ENCODE data around the gene LEMD2. TPM values are rescaled to one million over a fixed set of nuclear protein-coding genes. Genes with fewer than 3 reads are reported as not detected.

LEMD2 gene
- total and polyA plus RNA-seq, 2 donors (not counting 3 experiments of a cell fraction or from before 2014, with no cell fraction given), result 61.1 to 81.8 TPM

DNA sequence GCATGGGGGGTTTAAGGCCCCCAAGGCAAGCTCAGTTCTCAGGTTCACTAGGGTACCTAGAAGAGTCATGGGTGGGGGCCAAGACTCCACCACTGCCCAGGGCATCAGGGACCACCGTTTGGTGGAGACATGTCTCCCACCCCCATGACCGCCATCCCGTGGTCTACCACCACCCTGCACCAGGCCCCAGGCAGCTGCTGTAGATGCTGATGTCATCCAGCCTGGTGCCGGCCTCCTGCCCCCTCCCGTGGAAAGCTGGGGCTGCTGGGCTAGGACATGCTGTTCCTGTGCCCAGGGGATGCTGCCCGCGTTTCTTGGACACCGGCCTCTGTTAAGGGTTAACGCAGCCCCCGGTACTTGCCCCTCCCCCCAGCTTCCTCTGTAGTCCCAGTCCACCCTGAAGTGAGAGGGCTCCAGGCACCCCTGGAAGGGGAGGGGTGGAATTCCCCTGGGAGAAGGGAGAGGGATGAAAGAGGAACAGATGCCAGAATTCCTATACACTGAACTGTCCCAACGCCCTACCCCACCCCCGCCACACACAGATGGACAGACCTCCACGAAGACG lies 42.8 kb downstream of the LEMD2 start:
- Histone ChIP-seq H3K9me1 (replicated peaks; ENCODE audit: control insufficient read depth, extremely low read depth, insufficient read depth, low read length) (no peaks in the 10 kb centered on the region), H3K9me3 (replicated peaks; ENCODE audit: control insufficient read depth, insufficient read depth, low read length) (no peaks in the 10 kb centered on the region), H3K27ac (ENCODE audit: insufficient read depth, low read depth, low read length) (no peak overlapping the region), H3K36me3 (ENCODE audit: control insufficient read depth in 2 of 2, extremely low read depth in 1 of 2, insufficient read depth in 2 of 2, low read length in 2 of 2) (no peaks in the 10 kb centered on the region), H3K4me2 (ENCODE audit: insufficient read depth, low read length) (no peak overlapping the region), H4K20me1 (replicated peaks; ENCODE audit: control insufficient read depth, extremely low read depth, insufficient read depth, low read length) (no peaks in the 10 kb centered on the region), H3K4me1 (ENCODE audit: control insufficient read depth, extremely low read depth, insufficient read depth, low read length) (no peaks in the 10 kb centered on the region), H3K79me2 (ENCODE audit: control insufficient read depth, insufficient read depth, low read length) (no peaks in the 10 kb centered on the region), H3K4me3 (replicated peaks in 1 of 3; ENCODE audit: insufficient read depth in 1 of 3, low read depth in 1 of 3, low read length in 3 of 3) (no peak overlapping the region), H3K27me3 (ENCODE audit: control insufficient read depth in 2 of 2, insufficient read depth in 2 of 2, low read length in 2 of 2) (peaks cover 4 to 9% of the 10 kb centered on the region in 2 experiments), H3K9ac (replicated peaks; ENCODE audit: extremely low read depth, insufficient read depth, low read length) (no peak overlapping the region), H2AFZ (ENCODE audit: low read depth, low read length) (no peak overlapping the region)
- CTCF ChIA-PET, result interaction anchor here (1.2 to 7.7 kb wide), 10 partner anchors 16 to 409 kb away, joined by 3 to 122 read pairs (median 7); partner anchors contain the start of gene UQCC2
- dilution Hi-C loops (cut with MboI; ENCODE audit: extremely low pct_ligation_motif_present, low sequenced_read_pairs) (no loop called here), intact Hi-C loops (cut with micrococcal nuclease) (no loop called here)
- DNase-seq (ENCODE audit: low read depth, low spot score), result no peak
- BruUV-seq (replicated peaks), result no TSS peak
- no peak for FAIRE-seq
- TF ChIP-seq EZH2 (IDR thresholded peaks at IDR 0.05; ENCODE audit: borderline replicate concordance, low read depth, low read length, severe bottlenecking) (no peak), GATA2 (IDR thresholded peaks at IDR 0.05; ENCODE audit: insufficient read depth, insufficient read length, low read depth, low read length) (no peak), MYC (IDR thresholded peaks at IDR 0.05; ENCODE audit: low read depth, low read length) (no peak), FOS (IDR thresholded peaks at IDR 0.05; ENCODE audit: borderline replicate concordance, insufficient read depth, low read length) (no peak), POLR2AphosphoS5 (IDR thresholded peaks at IDR 0.05; ENCODE audit: insufficient read depth, low read depth, low read length) (no peak), POLR2A (IDR thresholded peaks at IDR 0.05; ENCODE audit: low read depth, low read length) (no peak), JUN (IDR thresholded peaks at IDR 0.05; ENCODE audit: borderline replicate concordance, insufficient read depth, insufficient read length, low read depth) (no peak)
- TF ChIP-seq, protein P1, sequence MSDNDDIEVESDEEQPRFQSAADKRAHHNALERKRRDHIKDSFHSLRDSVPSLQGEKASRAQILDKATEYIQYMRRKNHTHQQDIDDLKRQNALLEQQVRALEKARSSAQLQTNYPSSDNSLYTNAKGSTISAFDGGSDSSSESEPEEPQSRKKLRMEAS (IDR thresholded peaks at IDR 0.05; ENCODE audit: insufficient read depth, insufficient read length), result no peak
- TF ChIP-seq, protein P2, sequence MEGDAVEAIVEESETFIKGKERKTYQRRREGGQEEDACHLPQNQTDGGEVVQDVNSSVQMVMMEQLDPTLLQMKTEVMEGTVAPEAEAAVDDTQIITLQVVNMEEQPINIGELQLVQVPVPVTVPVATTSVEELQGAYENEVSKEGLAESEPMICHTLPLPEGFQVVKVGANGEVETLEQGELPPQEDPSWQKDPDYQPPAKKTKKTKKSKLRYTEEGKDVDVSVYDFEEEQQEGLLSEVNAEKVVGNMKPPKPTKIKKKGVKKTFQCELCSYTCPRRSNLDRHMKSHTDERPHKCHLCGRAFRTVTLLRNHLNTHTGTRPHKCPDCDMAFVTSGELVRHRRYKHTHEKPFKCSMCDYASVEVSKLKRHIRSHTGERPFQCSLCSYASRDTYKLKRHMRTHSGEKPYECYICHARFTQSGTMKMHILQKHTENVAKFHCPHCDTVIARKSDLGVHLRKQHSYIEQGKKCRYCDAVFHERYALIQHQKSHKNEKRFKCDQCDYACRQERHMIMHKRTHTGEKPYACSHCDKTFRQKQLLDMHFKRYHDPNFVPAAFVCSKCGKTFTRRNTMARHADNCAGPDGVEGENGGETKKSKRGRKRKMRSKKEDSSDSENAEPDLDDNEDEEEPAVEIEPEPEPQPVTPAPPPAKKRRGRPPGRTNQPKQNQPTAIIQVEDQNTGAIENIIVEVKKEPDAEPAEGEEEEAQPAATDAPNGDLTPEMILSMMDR (IDR thresholded peaks at IDR 0.05; ENCODE audit: extremely low read depth in 1 of 2, insufficient read depth in 1 of 2, low read depth in 1 of 2, low read length in 2 of 2), result no peak
- POLR2A ChIA-PET, result no interaction called here
